ENCODE data around the gene MTHFSD.

DNA sequence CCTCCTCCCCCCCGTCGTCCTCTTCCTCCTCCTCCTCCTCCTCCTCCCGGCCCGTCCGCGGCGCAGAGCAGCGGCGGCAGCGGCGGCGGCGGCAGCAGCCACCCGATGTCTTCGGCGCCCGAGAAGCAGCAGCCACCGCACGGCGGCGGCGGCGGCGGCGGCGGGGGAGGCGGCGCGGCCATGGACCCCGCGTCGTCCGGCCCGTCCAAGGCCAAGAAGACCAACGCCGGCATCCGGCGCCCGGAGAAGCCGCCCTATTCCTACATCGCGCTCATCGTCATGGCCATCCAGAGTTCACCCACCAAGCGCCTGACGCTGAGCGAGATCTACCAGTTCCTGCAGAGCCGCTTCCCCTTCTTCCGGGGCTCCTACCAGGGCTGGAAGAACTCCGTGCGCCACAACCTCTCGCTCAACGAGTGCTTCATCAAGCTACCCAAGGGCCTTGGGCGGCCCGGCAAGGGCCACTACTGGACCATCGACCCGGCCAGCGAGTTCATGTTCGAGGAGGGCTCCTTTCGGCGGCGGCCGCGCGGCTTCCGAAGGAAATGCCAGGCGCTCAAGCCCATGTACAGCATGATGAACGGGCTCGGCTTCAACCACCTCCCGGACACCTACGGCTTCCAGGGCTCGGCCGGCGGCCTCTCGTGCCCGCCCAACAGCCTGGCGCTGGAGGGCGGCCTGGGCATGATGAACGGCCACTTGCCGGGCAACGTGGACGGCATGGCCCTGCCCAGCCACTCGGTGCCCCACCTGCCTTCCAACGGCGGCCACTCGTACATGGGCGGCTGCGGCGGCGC lies 44.4 kb downstream of the MTHFSD start, which contains the start of gene FOXF1:
- TF ChIP-seq, protein P1, sequence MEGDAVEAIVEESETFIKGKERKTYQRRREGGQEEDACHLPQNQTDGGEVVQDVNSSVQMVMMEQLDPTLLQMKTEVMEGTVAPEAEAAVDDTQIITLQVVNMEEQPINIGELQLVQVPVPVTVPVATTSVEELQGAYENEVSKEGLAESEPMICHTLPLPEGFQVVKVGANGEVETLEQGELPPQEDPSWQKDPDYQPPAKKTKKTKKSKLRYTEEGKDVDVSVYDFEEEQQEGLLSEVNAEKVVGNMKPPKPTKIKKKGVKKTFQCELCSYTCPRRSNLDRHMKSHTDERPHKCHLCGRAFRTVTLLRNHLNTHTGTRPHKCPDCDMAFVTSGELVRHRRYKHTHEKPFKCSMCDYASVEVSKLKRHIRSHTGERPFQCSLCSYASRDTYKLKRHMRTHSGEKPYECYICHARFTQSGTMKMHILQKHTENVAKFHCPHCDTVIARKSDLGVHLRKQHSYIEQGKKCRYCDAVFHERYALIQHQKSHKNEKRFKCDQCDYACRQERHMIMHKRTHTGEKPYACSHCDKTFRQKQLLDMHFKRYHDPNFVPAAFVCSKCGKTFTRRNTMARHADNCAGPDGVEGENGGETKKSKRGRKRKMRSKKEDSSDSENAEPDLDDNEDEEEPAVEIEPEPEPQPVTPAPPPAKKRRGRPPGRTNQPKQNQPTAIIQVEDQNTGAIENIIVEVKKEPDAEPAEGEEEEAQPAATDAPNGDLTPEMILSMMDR (IDR thresholded peaks at IDR 0.05; ENCODE audit: borderline replicate concordance, extremely low read depth, low read length, poor library complexity, severe bottlenecking), result no peak
- no peak for TF ChIP-seq EZH2 (IDR thresholded peaks at IDR 0.05; ENCODE audit: borderline replicate concordance, low read depth, low read length, severe bottlenecking)

Measured in DND-41 (cell line).